ENCODE data around the gene PPP2R3C. TPM values are rescaled to one million over a fixed set of nuclear protein-coding genes. Genes with fewer than 3 reads are reported as not detected.

PPP2R3C gene
- polyA plus RNA-seq, 1 experiment: 11.3 TPM

- no peaks in the 10 kb centered on the region; the same call in 1 of the 2 replicates for H3K36me3 ChIP-seq (ENCODE audit: control insufficient read depth, insufficient read depth, low read length)
- no peaks in the 10 kb centered on the region for H3K27me3 ChIP-seq (ENCODE audit: control insufficient read depth, insufficient read depth, low read length)
- no peak for TF ChIP-seq CTCF (IDR thresholded peaks at IDR 0.05; ENCODE audit: insufficient read depth, low read depth, low read length)
- DNase-seq (ENCODE audit: low read depth): no peak
- CTCF ChIA-PET: no interaction called here
- no peak overlapping the region for H3K4me3 ChIP-seq (ENCODE audit: low read depth, low read length)
- POLR2A ChIA-PET: no interaction called here
Observed at GRCh38 chr14:35149239-35149638, 27.4 kb upstream of the PPP2R3C start.

- H3K36me3 ChIP-seq (ENCODE audit: control insufficient read depth, insufficient read depth, low read length): no peaks in the 10 kb centered on the region; the same call in 1 of the 2 replicates
- ChIA-PET CTCF (no interaction called here), POLR2A (no interaction called here)
- no peak for DNase-seq (ENCODE audit: low read depth)
- H3K4me3 ChIP-seq (ENCODE audit: low read depth, low read length): no peak overlapping the region
- TF ChIP-seq CTCF (IDR thresholded peaks at IDR 0.05; ENCODE audit: insufficient read depth, low read depth, low read length): no peak
- no peaks in the 10 kb centered on the region for H3K27me3 ChIP-seq (ENCODE audit: control insufficient read depth, insufficient read depth, low read length)
Observed at GRCh38 chr14:35147711-35148110, 25.9 kb upstream of the PPP2R3C start.

DNA sequence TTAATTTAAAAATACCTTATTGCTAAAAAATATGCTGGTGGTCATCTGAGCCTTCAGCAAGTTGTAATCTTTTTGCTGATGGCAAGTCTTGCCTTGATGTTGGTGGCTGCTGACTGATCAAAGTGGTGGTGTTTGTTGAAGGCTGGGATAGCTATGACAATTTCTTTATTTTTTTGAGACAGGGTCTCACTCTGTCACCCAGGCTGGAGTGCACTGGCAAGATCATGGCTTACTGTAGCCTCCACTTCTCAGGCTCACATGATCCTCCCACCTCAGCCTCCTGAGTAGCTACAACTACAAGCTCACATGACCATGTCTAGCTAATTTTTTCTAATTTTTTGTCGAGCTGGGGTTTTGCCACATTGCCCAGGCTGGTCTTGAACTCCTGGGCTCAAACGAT, 25.4 kb upstream of the PPP2R3C start:
- Histone ChIP-seq H3K4me3 (ENCODE audit: low read depth, low read length) (no peak overlapping the region), H3K36me3 (ENCODE audit: control insufficient read depth, insufficient read depth, low read length) (no peaks in the 10 kb centered on the region; the same call in 1 of the 2 replicates), H3K27me3 (ENCODE audit: control insufficient read depth, insufficient read depth, low read length) (no peaks in the 10 kb centered on the region)
- TF ChIP-seq CTCF (IDR thresholded peaks at IDR 0.05; ENCODE audit: insufficient read depth, low read depth, low read length): no peak
- DNase-seq (ENCODE audit: low read depth): no peak
- POLR2A ChIA-PET: no interaction called here
- CTCF ChIA-PET: interaction anchor here (0.6 to 1.2 kb wide), 2 partner anchors 259 to 292 kb away, joined by 3 read pairs; no protein-coding TSS in a partner anchor

DNA sequence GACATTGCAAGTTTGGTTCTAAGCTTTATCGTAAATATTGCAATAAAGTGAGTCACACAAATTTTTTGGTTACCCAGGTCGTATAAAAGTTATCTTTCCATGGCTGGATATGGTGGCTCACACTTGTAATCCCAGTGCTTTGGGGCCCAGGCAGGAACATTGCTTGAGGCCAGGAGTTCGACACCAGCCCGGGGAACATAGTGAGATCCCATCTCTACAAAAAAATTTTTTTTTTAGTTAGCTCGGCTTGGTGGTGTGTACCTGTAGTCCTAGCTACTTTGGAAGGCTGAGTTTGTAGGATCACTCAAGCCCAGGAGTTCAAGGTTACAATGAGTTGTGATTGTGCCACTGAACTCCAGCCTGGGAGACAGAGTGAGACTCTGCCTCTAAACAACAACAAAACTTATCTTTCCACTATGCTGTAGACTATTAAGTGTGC, 24.9 kb upstream of the PPP2R3C start:
- no peak for DNase-seq (ENCODE audit: low read depth)
- no peak overlapping the region for H3K4me3 ChIP-seq (ENCODE audit: low read depth, low read length)
- CTCF ChIA-PET: interaction anchor here (0.6 to 1.3 kb wide), 3 partner anchors 9 to 292 kb away, joined by 3 read pairs; no protein-coding TSS in a partner anchor
- POLR2A ChIA-PET: no interaction called here
- no peak for TF ChIP-seq CTCF (IDR thresholded peaks at IDR 0.05; ENCODE audit: insufficient read depth, low read depth, low read length)
- H3K36me3 ChIP-seq (ENCODE audit: control insufficient read depth, insufficient read depth, low read length): no peaks in the 10 kb centered on the region; the same call in 1 of the 2 replicates
- no peaks in the 10 kb centered on the region for H3K27me3 ChIP-seq (ENCODE audit: control insufficient read depth, insufficient read depth, low read length)

DNA sequence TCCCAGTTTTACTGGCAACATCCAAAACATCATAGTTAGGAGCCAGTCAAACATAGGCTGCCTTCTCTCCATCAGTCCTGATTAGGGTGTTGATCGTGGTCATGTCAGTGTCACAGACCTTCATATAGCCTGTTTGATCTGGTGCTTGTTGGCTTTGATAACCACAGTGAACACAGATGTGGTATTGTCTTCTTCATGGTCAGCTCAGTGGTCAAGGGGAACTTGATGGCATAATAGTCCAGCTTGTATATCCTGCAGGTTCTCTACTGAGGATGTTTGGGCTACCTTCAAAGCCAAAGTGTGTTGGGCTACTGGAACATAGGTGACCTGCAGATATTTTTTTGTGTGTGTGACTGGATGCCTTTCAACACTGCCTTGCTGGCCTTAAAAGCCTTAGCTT, 22.2 kb upstream of the PPP2R3C start:
- no peak for TF ChIP-seq CTCF (IDR thresholded peaks at IDR 0.05; ENCODE audit: insufficient read depth, low read depth, low read length)
- ChIA-PET CTCF (interaction anchor here (0.6 to 5.0 kb wide), 3 partner anchors 270 to 288 kb away, joined by 4 to 44 read pairs (median 6); no protein-coding TSS in a partner anchor), POLR2A (interaction anchor here (0.6 kb wide), 1 partner anchor 290 kb away, joined by 6 read pairs; no protein-coding TSS in a partner anchor)
- H3K27me3 ChIP-seq (ENCODE audit: control insufficient read depth, insufficient read depth, low read length): no peaks in the 10 kb centered on the region
- no peak for DNase-seq (ENCODE audit: low read depth)
- H3K4me3 ChIP-seq (ENCODE audit: low read depth, low read length): no peak overlapping the region
- H3K36me3 ChIP-seq (ENCODE audit: control insufficient read depth, insufficient read depth, low read length): no peaks in the 10 kb centered on the region

Data from BJ (cell line).